ENCODE measurements around the gene TTC36.
"Not testable (repeated sequence)": the region's sequence is repeated elsewhere in the genome, so short reads cannot be mapped to it uniquely, and the experiment has no call there.

The TTC36 gene

DNA sequence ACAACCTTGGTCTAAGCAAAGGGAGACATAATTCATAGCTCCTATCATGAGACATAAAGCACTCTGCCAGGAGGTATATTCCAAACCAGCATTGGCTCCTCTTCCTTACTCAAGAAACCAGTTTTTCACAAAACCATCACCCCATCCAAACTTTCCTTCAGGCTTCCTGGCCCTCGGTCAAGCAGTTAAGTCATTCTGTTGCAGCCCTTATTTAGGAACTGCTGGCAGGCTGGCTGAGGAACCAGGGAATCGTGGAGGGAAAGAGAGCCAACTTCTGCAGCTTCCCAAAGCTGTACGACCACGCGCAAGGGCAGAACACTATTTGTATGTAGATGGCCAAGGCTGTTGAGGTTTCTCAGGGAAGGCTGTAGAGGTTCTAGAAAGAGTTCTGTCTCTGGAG, 37.8 kb downstream of the TTC36 start:
- TF ChIP-seq, protein P1, sequence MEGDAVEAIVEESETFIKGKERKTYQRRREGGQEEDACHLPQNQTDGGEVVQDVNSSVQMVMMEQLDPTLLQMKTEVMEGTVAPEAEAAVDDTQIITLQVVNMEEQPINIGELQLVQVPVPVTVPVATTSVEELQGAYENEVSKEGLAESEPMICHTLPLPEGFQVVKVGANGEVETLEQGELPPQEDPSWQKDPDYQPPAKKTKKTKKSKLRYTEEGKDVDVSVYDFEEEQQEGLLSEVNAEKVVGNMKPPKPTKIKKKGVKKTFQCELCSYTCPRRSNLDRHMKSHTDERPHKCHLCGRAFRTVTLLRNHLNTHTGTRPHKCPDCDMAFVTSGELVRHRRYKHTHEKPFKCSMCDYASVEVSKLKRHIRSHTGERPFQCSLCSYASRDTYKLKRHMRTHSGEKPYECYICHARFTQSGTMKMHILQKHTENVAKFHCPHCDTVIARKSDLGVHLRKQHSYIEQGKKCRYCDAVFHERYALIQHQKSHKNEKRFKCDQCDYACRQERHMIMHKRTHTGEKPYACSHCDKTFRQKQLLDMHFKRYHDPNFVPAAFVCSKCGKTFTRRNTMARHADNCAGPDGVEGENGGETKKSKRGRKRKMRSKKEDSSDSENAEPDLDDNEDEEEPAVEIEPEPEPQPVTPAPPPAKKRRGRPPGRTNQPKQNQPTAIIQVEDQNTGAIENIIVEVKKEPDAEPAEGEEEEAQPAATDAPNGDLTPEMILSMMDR (IDR thresholded peaks at IDR 0.05; ENCODE audit: borderline replicate concordance, insufficient read depth, low read depth, low read length): no peak
- no peak overlapping the region for H3K4me3 ChIP-seq (ENCODE audit: low read depth, low read length)

DNA sequence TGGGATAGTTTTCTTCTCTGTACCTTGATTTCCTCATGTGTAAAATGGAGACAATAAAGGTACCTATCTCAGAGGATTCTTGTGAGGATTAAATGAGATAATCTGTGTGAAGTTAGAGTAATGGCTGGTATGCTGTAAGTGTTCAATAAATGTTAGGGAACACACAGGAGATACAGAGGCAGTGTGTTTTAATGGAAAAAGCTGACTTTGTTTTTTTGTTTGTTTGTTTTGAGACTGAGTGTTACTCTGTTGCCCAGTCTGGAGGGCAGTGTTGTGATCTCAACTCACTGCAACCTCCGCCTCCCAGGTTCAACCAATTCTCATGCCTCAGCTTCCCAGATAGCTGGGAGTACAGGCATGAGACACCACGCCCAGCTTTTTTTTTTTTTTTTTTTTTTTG, 42.4 kb downstream of the TTC36 start:
- TF ChIP-seq, protein P1 (IDR thresholded peaks at IDR 0.05; ENCODE audit: borderline replicate concordance, insufficient read depth, low read depth, low read length): no peak
- no peak overlapping the region for H3K4me3 ChIP-seq (ENCODE audit: low read depth, low read length)

DNA sequence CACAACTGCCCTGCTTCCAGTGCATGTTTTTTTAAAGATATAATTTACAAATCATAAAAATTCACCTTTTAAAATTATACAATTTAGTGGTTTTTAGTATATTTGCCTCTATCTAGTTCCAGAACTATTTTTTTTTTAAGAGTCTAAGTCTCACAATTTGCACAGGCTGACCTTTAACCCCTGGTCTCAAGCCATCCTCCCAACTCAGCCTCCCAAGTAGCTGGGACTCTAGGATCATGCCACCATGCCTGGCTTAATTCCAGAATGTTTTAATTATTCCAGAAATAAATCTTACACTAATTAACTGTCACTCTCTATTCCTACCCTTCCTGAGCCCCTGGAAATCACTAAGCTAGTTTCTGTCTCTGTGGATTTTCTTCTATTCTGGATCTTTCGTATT, 43.5 kb downstream of the TTC36 start:
- TF ChIP-seq, protein P1 (IDR thresholded peaks at IDR 0.05; ENCODE audit: borderline replicate concordance, insufficient read depth, low read depth, low read length): no peak
- no peak overlapping the region for H3K4me3 ChIP-seq (ENCODE audit: low read depth, low read length)

DNA sequence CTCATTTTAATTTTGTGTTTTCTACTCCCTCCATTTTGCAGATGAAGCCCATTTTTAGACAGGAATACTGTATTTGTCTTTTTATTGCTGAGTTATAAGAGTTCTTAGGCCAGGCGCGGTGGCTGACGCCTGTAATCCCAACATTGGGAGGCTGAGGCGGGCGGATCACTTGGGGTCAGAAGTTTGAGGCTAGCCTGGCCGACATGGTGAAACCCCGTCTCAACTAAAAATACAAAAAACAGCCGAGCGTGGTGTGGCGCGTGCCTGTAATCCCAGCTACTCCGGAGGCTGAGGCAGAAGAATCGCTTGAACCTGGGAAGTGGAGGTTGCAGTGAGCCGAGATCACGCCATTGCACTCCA, 44.4 kb downstream of the TTC36 start:
- H3K4me3 ChIP-seq (ENCODE audit: low read depth, low read length): peak overlapping the region; percentile 23

- TF ChIP-seq, protein P1 (IDR thresholded peaks at IDR 0.05; ENCODE audit: borderline replicate concordance, insufficient read depth, low read depth, low read length): no peak
- H3K4me3 ChIP-seq (ENCODE audit: low read depth, low read length): peak within 1 kb of the TSS; percentile 96
These were observed 45.0 kb downstream of the TTC36 start, which contains the start of gene ARCN1 for GRCh38 chr11:118572061-118572980. Gene ARCN1 (plus strand): TSS chr11:118572409. CDS start chr11:118572548, 139 bp downstream.

- TF ChIP-seq, protein P1 (IDR thresholded peaks at IDR 0.05; ENCODE audit: borderline replicate concordance, insufficient read depth, low read depth, low read length): no peak
- H3K4me3 ChIP-seq (ENCODE audit: low read depth, low read length): peak overlapping the region; percentile 96
These were observed 45.8 kb downstream of the TTC36 start for GRCh38 chr11:118572981-118573550.

DNA sequence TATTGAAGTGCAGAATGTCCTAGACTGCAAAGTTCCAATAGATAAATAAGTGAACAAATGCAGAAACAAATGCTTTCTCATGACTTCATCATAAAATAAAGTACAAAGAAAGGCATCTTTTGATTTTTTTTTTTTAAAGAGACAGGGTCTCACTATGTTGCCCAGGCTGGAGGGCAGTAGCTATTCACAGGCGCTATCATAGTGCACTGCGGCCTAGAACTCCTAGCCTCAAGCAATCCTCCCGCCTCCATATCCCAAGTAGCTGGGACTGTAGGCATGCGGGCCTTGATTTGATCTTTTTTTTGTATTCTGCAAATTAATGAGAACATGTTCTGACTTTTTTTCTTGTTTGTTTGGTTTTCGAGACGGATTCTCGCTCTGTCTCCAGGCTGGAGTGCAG, 47.4 kb downstream of the TTC36 start:
- H3K4me3 ChIP-seq (ENCODE audit: low read depth, low read length): no peak overlapping the region
- TF ChIP-seq, protein P1 (IDR thresholded peaks at IDR 0.05; ENCODE audit: borderline replicate concordance, insufficient read depth, low read depth, low read length): no peak

DNA sequence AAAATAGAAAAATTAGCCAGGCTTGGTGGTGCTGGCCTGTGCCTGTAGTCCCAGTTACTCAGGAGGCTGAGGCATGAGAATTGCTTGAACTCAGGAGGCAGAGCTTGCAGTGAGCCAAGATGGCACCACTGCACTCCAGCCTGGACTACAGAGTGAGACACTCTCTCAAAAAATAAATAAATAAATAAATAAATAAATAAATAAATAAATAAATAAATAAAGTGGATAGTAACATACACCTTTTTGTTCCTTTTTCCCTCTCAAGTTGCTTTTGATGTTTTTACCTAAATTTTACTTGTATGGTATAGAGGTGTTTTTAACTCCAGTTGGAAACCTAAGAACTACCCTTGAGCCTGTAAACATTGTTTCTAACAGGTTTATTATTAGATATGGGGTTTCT, 50.7 kb downstream of the TTC36 start:
- not testable (repeated sequence) for H3K4me3 ChIP-seq (ENCODE audit: low read depth, low read length)

All from GM12875 (cell line).